Left cardiac atrium (tissue), 2 donors: Measurements from ENCODE around the gene KIF7. TPM values are rescaled to one million over a fixed set of nuclear protein-coding genes. Genes with fewer than 3 reads are reported as not detected.

Source experiments
- total RNA-seq, 2 donors: library from RNA; stranded (reverse); fragmentation: NEBNext Ultra II Directional; extraction: Animal tissue kit (Norgen Biotek cat#: 25700); gene quantifications; one replicate each; pipeline ENCODE4 v1.2.1, GENCODE V29; 2021
- donor health status: DM: no; HTN: yes; CAD: no; lungs with severe emphysema.
- donor health status: DM: yes; HTN: yes; CAD: no.

The KIF7 gene
- total RNA-seq, 2 donors from 2014 or later = 2.4 to 4.8 TPM

Other genes with a start within 250 kb of the KIF7 start
- 1 to 10 TPM in 1 of 2 donors, under 1 TPM in 1; 0.15 to 1.8 TPM for gene RHCG, start 158.9 kb downstream of the KIF7 start, total RNA-seq
- under 1 TPM; 0.03 to 0.44 TPM for gene TICRR, start 80.0 kb downstream of the KIF7 start, total RNA-seq
- 100 to 1,000 TPM; 140 to 245 TPM for gene PLIN1, start 23.9 kb upstream of the KIF7 start, total RNA-seq
- gene PEX11A, start 35.3 kb upstream of the KIF7 start, total RNA-seq = 10 to 100 TPM; 11.1 to 18.3 TPM
- gene WDR93, start 35.3 kb upstream of the KIF7 start, total RNA-seq = not detected
- gene MESP1, start 95.8 kb upstream of the KIF7 start, total RNA-seq = 10 to 100 TPM in 1 of 2 donors, 1 to 10 TPM in 1; 4.7 to 10.5 TPM
- under 1 TPM; 0.16 to 0.56 TPM for gene MESP2, start 120.9 kb upstream of the KIF7 start, total RNA-seq
- 10 to 100 TPM in 1 of 2 donors, 1 to 10 TPM in 1; 5.6 to 21.0 TPM for gene ANPEP, start 159.4 kb upstream of the KIF7 start, total RNA-seq
- 10 to 100 TPM; 33.0 to 35.6 TPM for gene AP3S2, start 238.5 kb upstream of the KIF7 start, total RNA-seq